GM23248 (cell line): Measurements from ENCODE around the gene NEGR1. TPM values are rescaled to one million over a fixed set of nuclear protein-coding genes. Genes with fewer than 3 reads are reported as not detected.

Source experiments
- DNase-seq: peaks from one replicate; pipeline ENCODE4 v3.0.0-alpha.2; 2015
- H2AFZ ChIP-seq: fragments of 200-600 bp; sonication (generic); 2 replicates; pipeline ENCODE4 v1.6.1; 2016; ENCODE audit warnings: antibody characterized with exemption
- H3F3A ChIP-seq: fragments of 200-600 bp; sonication (generic); 2 replicates; pipeline ENCODE4 v1.6.1; 2016; ENCODE audit warnings: mild to moderate bottlenecking, antibody characterized with exemption, mixed run types; ENCODE audit not compliant: insufficient read depth
- H3K27ac ChIP-seq: fragments of 200-600 bp; sonication (generic); 2 replicates; pipeline ENCODE4 v1.5.1; 2016; ENCODE audit warnings: mild to moderate bottlenecking
- H3K27me3 ChIP-seq: fragments of 200-600 bp; sonication (generic); replicated peaks from 2 replicates; pipeline ENCODE4 v1.6.1; 2016; ENCODE audit warnings: mild to moderate bottlenecking; ENCODE audit not compliant: insufficient read depth
- H3K36me3 ChIP-seq: fragments of 200-600 bp; sonication (generic); 2 replicates; pipeline ENCODE4 v1.6.1; 2016; ENCODE audit warnings: low read depth, mild to moderate bottlenecking
- H3K4me1 ChIP-seq: fragments of 200-600 bp; sonication (generic); 2 replicates; pipeline ENCODE4 v1.6.1; 2016; ENCODE audit warnings: mild to moderate bottlenecking; ENCODE audit not compliant: insufficient read depth
- H3K4me2 ChIP-seq: fragments of 200-600 bp; sonication (generic); one replicate; pipeline ENCODE4 v1.6.1; 2016; ENCODE audit warnings: mild to moderate bottlenecking; ENCODE audit not compliant: unreplicated experiment
- H3K4me3 ChIP-seq: fragments of 200-600 bp; sonication (generic); 2 replicates; pipeline ENCODE4 v1.5.1; 2016; ENCODE audit warnings: mild to moderate bottlenecking
- H3K79me2 ChIP-seq: fragments of 200-600 bp; sonication (generic); 2 replicates; pipeline ENCODE4 v1.6.1; 2016; ENCODE audit warnings: mild to moderate bottlenecking; ENCODE audit not compliant: insufficient read depth
- H3K9ac ChIP-seq: fragments of 200-600 bp; sonication (generic); 2 replicates; pipeline ENCODE4 v1.6.1; 2016; ENCODE audit warnings: mild to moderate bottlenecking
- H3K9me2 ChIP-seq: fragments of 200-600 bp; sonication (generic); 2 replicates; pipeline ENCODE4 v1.6.1; 2016; ENCODE audit warnings: mixed run types, mild to moderate bottlenecking, moderate library complexity; ENCODE audit not compliant: insufficient read depth
- H3K9me3 ChIP-seq: fragments of 200-600 bp; sonication (generic); one replicate; pipeline ENCODE4 v1.6.1; 2017; ENCODE audit warnings: low read depth
- H4K20me1 ChIP-seq: fragments of 200-600 bp; sonication (generic); 2 replicates; pipeline ENCODE4 v1.6.0; 2016; ENCODE audit not compliant: insufficient read depth
- EZH2 ChIP-seq: fragments of 200-600 bp; sonication (generic); IDR thresholded peaks from 2 replicates; pipeline ENCODE4 v1.6.1; 2018; ENCODE audit warnings: antibody characterized with exemption, mild to moderate bottlenecking; ENCODE audit not compliant: insufficient read depth, poor library complexity, severe bottlenecking
- EZH2phosphoT487 ChIP-seq: fragments of 200-600 bp; sonication (generic); IDR thresholded peaks from 2 replicates; pipeline ENCODE4 v1.6.1; 2018; ENCODE audit warnings: antibody characterized with exemption, moderate library complexity, mild to moderate bottlenecking, low read depth; ENCODE audit not compliant: insufficient read depth
- WGBS, 2 experiments: methylation state at CpG; one replicate each; pipeline ENCODE4 v1.1.6; 2015 to 2017; ENCODE audit warnings: low lambda C conversion rate in 2 of 2, low coverage in 1 of 2; ENCODE audit errors: missing lambda C conversion rate in 2 of 2; 5-methylcytosine and 5-hydroxymethylcytosine counted together
- in situ Hi-C: fragments of 300-500 bp; cut with MboI; formaldehyde crosslinking; loops from 2 replicates; pipeline ENCODE4 v1.15.0; 2020
- polyA plus RNA-seq: library from polyadenylated mRNA; unstranded; fragments of >200 nt; fragmentation: Nextera tagmentation; extraction: Ambion mirVana; gene quantifications from 2 replicates; pipeline ENCODE4 v1.2.1, GENCODE V29; 2016
- total RNA-seq: library from RNA; depleted of rRNA; stranded (reverse); fragments of >200 nt; shearing (Covaris generic); gene quantifications from 2 replicates; pipeline ENCODE4 v1.2.3, GENCODE V29; 2014

NEGR1 gene
- total and polyA plus RNA-seq, 2 experiments from 2014 or later = 14.3 to 15.7 TPM

DNA sequence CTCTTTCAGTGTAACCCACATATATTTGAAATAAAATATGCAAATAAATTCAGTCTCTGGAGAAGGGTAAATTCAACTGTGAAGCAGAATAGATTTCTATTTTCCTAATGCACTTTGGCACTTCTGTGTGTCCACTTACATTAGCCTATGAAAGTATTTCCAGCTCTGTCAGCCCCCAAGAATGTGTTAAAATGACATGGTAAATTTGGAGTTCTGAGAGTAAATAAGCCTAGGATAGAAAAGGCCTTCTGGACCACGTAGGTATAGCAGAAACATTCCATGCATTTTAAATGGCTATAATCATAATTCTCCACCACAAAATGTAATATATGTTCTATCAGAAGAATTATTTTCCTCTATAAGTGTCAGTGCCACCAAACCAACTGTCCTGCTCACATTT, 276.2 kb downstream of the NEGR1 start:
- TF ChIP-seq EZH2phosphoT487 = no peak
- no peak for TF ChIP-seq EZH2
- Histone ChIP-seq H3K9ac (no peak overlapping the region), H3K4me1 (no peaks in the 10 kb centered on the region), H4K20me1 (no peaks in the 10 kb centered on the region), H3K27me3 (no peaks in the 10 kb centered on the region), H2AFZ (no peak overlapping the region), H3K9me3 (no peaks in the 10 kb centered on the region), H3K4me3 (no peak overlapping the region), H3K36me3 (no peaks in the 10 kb centered on the region), H3K9me2 (no peaks in the 10 kb centered on the region), H3K27ac (no peak overlapping the region), H3K4me2 (no peak overlapping the region), H3K79me2 (no peaks in the 10 kb centered on the region), H3F3A (no peaks in the 10 kb centered on the region)
- in situ Hi-C loops = no loop called here
- 71 to 73% methylated on average over 1 of the region's 1 CpG for WGBS, 2 experiments
- DNase-seq = no peak

DNA sequence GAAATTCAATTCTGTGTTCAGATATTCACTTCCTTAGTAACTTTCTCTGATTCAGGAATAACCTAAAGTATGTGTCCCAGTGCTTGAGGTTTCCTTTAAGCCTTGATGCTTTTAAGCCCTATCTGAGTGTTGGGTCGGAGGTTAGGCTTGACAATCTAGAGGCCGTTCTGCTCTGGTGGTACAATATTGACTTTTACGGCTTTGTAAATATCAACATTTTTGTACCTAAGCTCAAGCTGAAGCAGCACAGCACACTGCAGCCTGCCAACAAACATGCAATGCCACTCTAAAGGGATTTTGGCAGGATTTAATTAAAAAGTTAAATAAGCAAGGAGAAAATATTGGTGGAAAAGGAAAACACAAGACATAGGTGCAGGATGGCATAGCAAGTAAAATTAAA, 279.2 kb downstream of the NEGR1 start:
- no peaks in the 10 kb centered on the region for H3K27me3 ChIP-seq
- H3K4me2 ChIP-seq = no peak overlapping the region
- H3K9ac ChIP-seq = no peak overlapping the region
- no peak for TF ChIP-seq EZH2
- no peak for TF ChIP-seq EZH2phosphoT487
- 97 to 98% methylated on average over 3 of the region's 3 CpGs for WGBS, 2 experiments
- no peaks in the 10 kb centered on the region for H3K79me2 ChIP-seq
- no peaks in the 10 kb centered on the region for H3K36me3 ChIP-seq
- no peaks in the 10 kb centered on the region for H3K9me2 ChIP-seq
- no peaks in the 10 kb centered on the region for H3K4me1 ChIP-seq
- no peaks in the 10 kb centered on the region for H3K9me3 ChIP-seq
- no peak overlapping the region for H3K4me3 ChIP-seq
- no peak for DNase-seq
- no peaks in the 10 kb centered on the region for H4K20me1 ChIP-seq
- in situ Hi-C loops = no loop called here
- H3K27ac ChIP-seq = no peak overlapping the region
- no peak overlapping the region for H2AFZ ChIP-seq
- no peaks in the 10 kb centered on the region for H3F3A ChIP-seq

DNA sequence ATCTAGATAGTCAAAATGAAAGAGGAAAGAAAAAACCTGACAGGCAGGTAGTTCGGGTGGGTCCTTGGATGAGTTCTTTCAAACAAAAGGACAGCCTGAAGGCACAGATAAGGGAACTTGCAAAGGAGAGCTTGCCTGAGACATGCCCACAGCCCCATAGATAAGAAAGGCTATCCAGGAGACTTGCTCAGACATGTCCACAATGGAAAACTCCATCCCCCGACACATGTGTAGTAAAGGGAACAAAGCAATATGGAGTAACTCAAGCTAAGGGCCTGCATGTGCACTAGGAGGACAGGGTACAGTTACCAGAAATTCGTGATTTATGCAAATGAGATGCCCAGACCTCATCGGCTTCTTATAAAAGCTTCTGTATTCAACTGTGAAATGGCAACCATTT, 281.5 kb downstream of the NEGR1 start:
- no peak overlapping the region for H2AFZ ChIP-seq
- TF ChIP-seq EZH2 (no peak), EZH2phosphoT487 (no peak)
- H3K4me3 ChIP-seq = no peak overlapping the region
- H3K4me2 ChIP-seq = no peak overlapping the region
- 85 to 89% methylated on average over 4 of the region's 4 CpGs for WGBS, 2 experiments
- H3K9me3 ChIP-seq = no peaks in the 10 kb centered on the region
- H3K36me3 ChIP-seq = no peaks in the 10 kb centered on the region
- no peaks in the 10 kb centered on the region for H4K20me1 ChIP-seq
- no peak overlapping the region for H3K9ac ChIP-seq
- no peaks in the 10 kb centered on the region for H3K27me3 ChIP-seq
- no peaks in the 10 kb centered on the region for H3K4me1 ChIP-seq
- in situ Hi-C loops = no loop called here
- no peaks in the 10 kb centered on the region for H3K79me2 ChIP-seq
- no peaks in the 10 kb centered on the region for H3K9me2 ChIP-seq
- no peak for DNase-seq
- no peaks in the 10 kb centered on the region for H3F3A ChIP-seq
- no peak overlapping the region for H3K27ac ChIP-seq

- Histone ChIP-seq H4K20me1 (no peaks in the 10 kb centered on the region), H3K9me3 (no peaks in the 10 kb centered on the region), H3K79me2 (no peaks in the 10 kb centered on the region), H2AFZ (no peak overlapping the region), H3K4me2 (no peak overlapping the region), H3K4me1 (no peaks in the 10 kb centered on the region), H3K27ac (no peak overlapping the region), H3K36me3 (no peaks in the 10 kb centered on the region), H3K9ac (no peak overlapping the region), H3K4me3 (no peak overlapping the region), H3K9me2 (no peaks in the 10 kb centered on the region), H3K27me3 (no peaks in the 10 kb centered on the region), H3F3A (no peaks in the 10 kb centered on the region)
- TF ChIP-seq EZH2phosphoT487 = no peak
- TF ChIP-seq EZH2 = no peak
- no peak for DNase-seq
- in situ Hi-C loops = no loop called here
- WGBS, 2 experiments = 91 to 96% methylated on average over 3 of the region's 3 CpGs
These were observed 287.7 kb downstream of the NEGR1 start for GRCh38 chr1:71994646-71995045.

DNA sequence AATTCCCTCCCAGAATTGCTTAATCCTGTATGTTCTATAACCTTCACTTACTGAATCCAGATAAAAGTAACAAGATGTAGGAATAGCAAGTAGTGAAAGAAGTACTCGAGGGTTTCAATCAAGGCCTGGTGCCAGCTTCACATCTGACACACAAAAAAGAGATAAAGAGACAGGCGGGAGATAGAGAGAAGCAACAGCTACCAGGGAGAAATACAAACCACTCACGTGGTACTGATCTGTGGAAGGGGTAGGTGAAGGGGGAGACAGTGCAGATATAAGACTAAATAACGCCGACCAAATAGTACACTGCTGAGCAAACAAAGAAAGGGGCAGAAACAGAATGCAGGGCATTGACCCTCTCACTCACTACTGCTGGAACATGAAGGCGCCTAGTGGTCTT, 295.2 kb downstream of the NEGR1 start:
- Histone ChIP-seq H3K79me2 (no peaks in the 10 kb centered on the region), H3K36me3 (no peaks in the 10 kb centered on the region), H3K27me3 (no peaks in the 10 kb centered on the region), H3K4me3 (no peak overlapping the region), H3K27ac (no peak overlapping the region), H3K4me1 (no peaks in the 10 kb centered on the region), H2AFZ (no peak overlapping the region), H3F3A (no peaks in the 10 kb centered on the region), H3K9me2 (no peaks in the 10 kb centered on the region), H3K9me3 (no peaks in the 10 kb centered on the region), H3K9ac (no peak overlapping the region), H3K4me2 (no peak overlapping the region), H4K20me1 (no peaks in the 10 kb centered on the region)
- in situ Hi-C loops = no loop called here
- DNase-seq = no peak
- WGBS, 2 experiments = 80 to 86% methylated on average over 6 of the region's 6 CpGs
- TF ChIP-seq EZH2 = no peak
- TF ChIP-seq EZH2phosphoT487 = no peak
